Activated CD4-positive, alpha-beta T cell treated with anti-CD3 and anti-CD28 coated beads for 24 hours (primary cell): Measurements from ENCODE around the gene FOXF1.

Experiments
- DNase-seq, 2 donors: peaks; one replicate each; pipeline ENCODE4 v3.0.0-alpha.2; 2020; ENCODE audit warnings: low read depth in 2 of 2

Gene FOXF1

GRCh38 chr16:86556576-86556975 lies 46.2 kb downstream of the FOXF1 start:
- DNase-seq: no peak

DNA sequence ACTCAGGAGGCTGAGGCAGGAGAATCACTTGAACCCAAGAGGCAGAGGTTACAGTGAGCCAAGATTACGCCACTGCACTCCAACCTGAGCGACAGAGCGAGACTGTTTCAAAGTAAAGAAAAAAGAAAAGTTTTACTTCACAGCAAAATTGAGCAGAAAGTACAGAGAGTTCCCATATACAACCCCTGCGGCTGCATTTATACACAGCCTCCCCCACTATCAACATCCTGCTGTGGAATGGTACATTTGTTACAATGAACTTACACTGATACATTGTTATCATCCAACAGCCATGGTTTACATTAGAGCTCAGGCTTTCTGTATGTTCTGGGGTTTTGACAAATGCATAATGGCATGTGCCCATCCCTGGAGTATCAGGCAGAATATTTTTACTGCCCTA lies 47.3 kb downstream of the FOXF1 start:
- DNase-seq: no peak

- DNase-seq: no peak
These were observed 48.2 kb downstream of the FOXF1 start for GRCh38 chr16:86558355-86559193.

DNA sequence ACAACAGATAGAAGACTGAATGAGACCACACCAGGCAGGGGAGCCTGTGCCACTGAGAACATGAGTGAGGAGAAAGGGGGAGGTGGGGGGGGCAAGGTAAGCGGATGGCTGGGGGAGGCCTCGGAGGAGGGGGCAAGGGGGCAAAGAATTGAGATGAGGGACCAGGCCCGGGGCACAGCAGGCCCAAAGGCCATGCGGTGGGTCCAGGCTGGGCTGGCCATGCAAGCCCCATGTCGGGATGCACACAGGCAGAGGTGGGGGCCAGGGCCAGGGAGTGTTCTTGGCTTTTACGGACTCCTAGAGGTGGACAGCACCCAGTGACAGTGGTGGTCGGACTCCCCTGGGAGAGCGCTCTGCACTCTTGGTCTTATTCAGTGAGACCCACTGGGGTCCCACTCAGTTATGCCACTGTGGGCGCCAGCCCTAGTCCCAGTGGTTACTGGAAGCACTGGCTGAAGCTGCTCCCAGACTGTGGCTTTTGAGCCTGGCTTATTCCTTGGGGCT lies 49.5 kb downstream of the FOXF1 start:
- DNase-seq: no peak

- no peak for DNase-seq
These were observed 52.0 kb downstream of the FOXF1 start for GRCh38 chr16:86562356-86562755.

DNA sequence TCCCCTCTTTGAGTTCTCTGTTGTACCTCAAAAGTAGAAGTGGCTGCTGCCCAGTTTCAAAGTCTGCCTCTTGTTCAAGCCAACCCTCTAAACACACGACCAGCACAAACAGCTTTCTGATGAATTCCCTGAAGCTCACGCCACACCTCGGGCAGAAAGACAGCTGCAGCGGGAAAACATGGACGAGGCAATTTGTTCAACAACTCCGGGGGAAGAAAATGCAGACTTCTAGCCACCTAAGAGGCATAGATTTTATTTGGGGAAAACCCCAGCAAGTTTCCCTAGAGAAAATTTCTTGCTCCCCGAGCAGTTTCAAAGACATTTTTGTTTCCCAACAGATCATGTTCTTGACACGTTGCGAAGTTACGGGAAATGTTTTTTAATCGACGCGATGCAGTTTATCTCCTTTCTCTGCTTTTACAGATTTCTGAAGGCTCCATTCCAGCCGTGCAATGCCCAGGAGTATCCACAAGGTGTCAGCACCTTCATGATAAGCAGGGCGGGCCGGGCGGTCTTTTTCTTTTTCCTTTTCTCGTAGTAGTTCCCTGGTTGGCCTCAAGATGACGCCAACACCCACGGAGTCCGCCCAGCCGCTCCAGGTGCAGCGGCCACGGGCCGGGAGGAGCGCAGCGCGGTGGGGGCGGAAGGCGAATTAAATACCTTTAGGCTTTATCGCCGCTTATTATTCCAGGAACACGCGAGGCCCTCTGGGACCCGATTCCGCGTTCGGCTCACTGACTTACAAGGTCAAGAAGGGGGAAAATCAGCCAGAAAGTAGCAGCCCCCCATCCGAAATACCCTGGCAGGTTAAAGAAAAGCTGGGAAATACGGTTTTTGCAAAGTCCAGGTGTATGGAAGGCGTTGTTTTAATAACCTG lies 53.4 kb downstream of the FOXF1 start:
- DNase-seq: peak; percentile 78 to 82
